ENCODE results near the gene C2orf68. TPM values are rescaled to one million over a fixed set of nuclear protein-coding genes. Genes with fewer than 3 reads are reported as not detected.
"Not testable (repeated sequence)": the region's sequence is repeated elsewhere in the genome, so short reads cannot be mapped to it uniquely, and the experiment has no call there.

C2orf68 gene
- polyA plus RNA-seq, 5 donors = 64.7 to 84.1 (median 78.8) TPM

DNA sequence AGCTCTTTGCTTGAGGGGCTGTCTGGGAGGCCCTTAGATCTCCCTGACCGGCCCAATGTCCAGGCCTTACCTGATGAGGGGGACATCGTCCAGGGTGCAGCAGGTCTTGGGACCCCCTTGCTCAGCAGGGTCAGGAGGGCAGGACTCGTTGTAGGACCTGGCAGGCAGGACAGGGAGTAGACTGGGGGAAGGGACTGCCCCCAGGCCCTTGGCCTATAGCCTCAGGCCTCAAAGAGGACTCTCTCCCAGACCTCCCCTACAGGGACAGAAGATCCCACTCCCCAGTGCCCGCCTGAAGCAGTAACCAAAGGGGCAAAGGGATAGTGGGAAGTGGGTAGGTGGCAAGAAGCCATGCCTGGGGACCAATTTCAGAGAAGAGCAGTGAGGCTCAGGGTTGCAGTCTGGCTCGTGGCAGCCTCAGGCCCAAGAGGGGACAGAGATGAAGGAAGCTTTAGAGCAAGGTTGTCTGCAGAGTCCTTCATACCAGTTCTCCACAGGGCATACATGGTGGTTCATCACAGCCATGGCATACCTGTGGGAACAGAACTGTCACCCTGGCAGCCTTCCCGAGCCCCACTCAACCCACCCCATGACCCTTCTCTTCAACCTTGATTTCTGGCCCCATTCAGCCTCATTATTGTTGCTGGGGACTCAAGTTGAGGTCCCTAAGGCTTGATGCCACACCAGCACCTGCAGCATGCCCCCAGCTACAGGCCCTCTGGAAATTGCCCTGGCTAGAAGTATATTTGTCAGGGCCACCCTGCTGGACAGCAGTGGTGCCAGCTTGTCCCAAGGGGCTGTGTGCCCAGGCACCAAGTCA is 10.7 kb downstream of the C2orf68 start:
- no peak for DNase-seq

- no peak for DNase-seq
Observed at GRCh38 chr2:85600235-85600575, 11.7 kb downstream of the C2orf68 start.

DNA sequence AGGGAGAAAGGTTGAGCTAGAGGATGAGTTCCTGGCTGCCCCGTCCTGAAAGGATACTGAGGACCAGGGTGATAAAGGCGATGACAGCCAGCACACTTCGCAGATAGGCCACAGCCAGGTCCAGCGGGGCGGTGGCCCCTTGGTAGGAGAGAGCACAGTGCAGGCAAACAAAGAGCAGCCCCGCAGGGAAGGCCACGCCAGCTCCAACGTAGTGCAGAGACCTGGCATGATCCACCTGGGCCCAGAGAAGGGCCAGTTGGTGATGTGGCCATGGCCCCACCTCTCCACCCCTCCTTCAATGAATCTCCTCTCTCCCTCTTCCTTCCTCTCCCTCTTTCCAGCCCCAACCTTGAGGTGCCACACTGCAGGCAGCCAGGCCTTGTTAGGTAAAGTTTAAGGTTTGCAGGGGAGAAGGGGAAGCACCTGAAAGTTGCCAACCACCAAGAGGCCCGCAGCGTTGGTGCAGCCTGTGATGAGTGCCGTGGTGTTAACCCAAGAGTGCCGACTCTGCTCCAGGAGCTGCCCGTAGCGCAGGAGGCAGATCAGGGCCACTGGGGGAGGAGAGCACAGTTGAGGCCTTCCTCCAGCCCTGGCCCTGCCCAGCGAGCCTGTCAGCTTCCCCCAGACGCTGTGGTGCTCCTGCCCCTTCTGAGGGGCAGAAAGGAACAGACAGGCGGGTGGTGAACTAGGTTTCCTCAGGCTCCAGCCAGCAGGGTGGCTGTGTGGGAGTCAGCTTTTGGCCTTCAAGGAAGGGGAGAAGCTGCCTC is 12.2 kb downstream of the C2orf68 start:
- no peak for DNase-seq

GRCh38 chr2:85598594-85599340 is 13.1 kb downstream of the C2orf68 start:
- DNase-seq = no peak

GRCh38 chr2:85597241-85597640 is 14.6 kb downstream of the C2orf68 start:
- no peak for DNase-seq

GRCh38 chr2:85596486-85597143 is 15.3 kb downstream of the C2orf68 start:
- DNase-seq = no peak

DNA sequence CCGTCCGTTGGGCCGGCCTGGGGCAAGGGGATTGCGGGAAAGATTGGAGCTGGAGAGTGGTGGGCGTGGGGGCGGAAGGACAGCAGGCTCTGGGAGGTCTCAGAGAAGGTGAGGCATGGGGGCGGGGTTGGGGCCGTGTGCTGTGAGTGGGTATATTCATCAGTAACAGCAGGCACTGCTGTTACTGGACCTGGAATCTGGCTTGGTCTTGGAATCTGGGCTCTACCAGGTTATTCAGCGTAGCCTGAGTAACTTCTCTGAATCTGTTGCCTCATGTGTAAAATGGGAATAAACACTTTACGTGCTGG is 15.9 kb downstream of the C2orf68 start:
- no peak for DNase-seq

GRCh38 chr2:85595301-85596025 is 16.4 kb downstream of the C2orf68 start, which contains the start of gene RNF181:
TSS of gene RNF181 (plus strand) at chr2:85595745. CDS start at chr2:85595764, 19 bp downstream.
- peak; percentile 95 to 97 for DNase-seq

DNA sequence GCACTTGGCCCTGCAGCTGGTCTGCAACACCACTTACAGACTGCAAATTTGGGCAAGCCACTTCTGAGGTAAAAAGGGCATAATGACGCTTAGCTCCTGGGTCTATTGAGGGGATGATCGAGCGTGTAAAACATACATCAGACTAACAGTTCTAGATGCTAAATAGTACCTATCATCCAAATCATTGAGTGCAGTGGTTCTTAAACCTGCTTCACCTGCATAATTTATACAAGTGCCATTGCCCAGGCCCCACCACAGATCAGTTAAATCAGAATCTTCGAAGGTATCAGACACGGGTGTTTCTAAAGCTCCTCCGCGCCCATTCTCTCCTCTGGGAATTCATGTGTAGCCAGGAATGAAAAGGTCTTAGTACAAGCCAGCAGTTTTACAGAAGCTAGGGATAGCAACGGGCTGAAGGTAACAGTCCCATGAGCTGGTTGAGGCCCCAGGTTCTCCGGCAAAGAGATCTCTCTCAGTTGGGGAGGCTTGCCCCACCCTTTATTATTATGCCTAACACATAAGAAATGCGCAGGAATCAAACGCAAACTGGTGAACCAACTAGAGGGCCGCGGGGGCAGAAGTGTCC is 17.1 kb downstream of the C2orf68 start:
- no peak for DNase-seq

DNA sequence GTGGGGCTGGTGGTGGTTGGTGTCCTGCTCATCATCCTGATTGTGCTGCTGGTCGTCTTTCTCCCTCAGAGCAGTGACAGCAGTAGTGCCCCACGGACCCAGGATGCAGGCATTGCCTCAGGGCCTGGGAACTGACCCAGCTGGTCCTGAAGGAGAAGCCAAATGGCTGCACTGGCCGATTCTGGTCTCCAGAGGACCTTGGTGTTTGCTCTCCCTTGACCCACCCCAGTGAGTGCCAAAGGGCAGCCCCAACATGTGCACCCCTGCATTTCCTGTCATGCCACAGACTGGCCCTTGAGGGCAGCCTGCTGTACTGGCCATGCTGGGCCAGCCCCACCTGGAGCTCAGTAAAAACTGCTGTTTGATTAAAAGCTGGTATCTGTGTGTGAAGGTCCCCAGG is 18.8 kb downstream of the C2orf68 start:
- no peak for DNase-seq

DNA sequence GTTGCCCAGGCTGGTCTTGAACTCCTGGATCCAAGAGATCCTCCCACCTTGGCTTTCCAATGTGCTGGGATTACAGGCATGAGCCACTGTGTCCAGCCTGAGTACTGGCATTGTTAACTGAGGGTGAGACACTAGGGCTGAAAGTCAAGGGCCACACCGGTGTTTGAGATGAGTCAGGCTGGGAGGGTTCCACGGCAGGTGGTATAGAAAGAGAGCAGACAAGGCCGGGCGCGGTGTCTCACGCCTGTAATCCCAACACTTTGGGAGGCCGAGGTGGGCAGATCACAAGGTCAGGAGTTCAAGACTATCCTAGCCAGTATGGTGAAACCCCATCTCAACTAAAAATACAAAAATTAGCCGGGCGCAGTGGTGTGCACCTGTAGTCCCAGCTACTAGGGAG is 19.6 kb downstream of the C2orf68 start:
- not testable (repeated sequence) for DNase-seq

DNA sequence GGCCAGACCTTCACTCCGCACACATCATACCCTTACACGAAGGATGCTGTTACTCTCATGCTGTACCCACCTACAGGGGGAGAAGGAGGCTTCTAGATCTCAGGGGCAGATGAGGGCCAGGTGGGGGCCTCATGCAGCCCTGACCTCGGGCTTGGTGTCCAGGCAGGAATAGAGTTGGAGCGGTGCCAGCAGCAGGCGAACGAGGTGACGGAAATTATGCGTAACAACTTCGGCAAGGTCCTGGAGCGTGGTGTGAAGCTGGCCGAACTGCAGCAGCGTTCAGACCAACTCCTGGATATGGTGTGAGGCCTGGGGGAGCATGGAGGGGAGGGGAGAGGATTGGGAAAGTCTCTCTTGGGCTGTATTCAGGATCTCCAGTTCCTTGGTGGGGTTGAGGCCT is 20.3 kb downstream of the C2orf68 start:
- no peak for DNase-seq

DNA sequence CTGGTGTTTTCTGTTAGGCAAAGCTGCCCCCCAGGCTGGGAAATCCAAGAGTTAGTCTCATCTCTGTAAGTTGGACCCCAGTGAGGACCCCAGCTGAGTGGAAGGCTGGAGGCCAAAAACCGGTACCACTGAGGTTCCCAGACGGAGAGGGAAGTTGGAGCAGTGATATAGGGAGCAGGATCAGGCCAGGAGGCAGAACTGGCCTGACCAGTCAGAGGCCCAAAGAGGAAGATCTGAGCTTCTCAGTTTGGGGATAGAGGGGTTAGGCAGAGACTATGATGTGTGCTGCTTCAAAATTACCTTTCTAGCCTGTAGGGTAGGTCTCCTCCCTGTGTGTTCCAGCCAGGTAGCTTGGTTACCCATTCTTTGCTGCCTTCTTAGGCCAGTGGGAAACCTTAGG is 20.9 kb downstream of the C2orf68 start:
- no peak for DNase-seq

GRCh38 chr2:85589982-85590791 is 21.7 kb downstream of the C2orf68 start:
- no peak for DNase-seq

DNA sequence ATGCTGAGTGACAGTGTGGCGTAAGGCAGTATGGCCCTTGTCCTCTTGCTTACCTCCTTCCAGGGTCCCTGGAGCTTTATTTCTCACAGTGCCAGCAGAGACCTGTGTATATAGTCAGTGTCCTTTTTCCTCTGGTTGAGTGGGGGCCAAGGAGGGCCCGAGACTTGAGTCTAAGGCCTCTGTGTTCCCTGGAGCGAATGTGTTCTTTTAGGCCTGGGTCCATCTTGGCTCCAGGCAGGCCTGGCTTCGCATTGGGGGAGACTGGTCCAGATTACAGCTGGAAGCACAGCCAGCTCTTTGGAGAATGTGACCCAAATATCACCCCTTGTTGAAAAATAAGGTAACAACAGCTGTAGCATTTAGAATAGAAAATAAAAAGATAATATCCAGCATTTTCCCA is 22.7 kb downstream of the C2orf68 start:
- DNase-seq = no peak

DNA sequence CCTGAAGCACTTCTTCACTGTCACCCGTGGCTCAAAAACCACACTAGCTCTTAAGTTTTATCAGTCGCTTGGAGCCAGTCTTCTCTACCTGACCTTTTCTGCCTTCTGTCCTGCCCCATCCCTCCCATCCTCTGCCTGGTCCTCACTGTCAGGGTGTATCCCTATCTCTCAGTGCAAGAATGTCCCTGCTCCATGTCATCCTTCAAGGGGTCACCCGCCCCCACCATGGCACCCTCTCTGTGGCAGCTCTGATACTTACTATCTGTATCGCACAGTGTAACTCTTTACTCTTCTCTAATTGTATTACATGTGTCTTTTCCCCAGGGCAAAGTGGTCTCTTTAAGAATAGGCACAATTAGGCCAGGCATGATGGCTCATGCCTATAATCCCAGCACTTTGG is 23.2 kb downstream of the C2orf68 start:
- DNase-seq = no peak

DNA sequence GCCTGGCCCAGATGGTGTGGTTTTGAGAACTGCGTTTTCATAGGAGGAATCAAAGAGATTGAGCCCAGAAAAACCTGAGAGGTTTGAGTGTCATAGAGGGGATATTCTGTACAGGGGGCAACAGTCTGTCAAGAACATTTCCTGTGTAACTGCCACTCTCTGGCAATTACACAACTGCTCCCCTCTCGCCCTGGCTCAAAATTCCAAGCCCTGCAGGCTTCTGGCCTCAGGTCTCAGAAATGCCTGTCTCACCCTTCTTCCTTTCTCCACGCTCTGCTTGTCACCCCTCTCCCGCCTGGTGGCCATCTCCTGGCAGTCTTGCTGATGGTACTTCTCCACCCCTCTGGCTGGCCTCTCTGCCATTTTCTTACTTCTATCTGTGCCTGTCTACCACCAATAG is 23.6 kb downstream of the C2orf68 start:
- no peak for DNase-seq

GRCh38 chr2:85585781-85586105 is 26.1 kb downstream of the C2orf68 start:
- DNase-seq = no peak

DNA sequence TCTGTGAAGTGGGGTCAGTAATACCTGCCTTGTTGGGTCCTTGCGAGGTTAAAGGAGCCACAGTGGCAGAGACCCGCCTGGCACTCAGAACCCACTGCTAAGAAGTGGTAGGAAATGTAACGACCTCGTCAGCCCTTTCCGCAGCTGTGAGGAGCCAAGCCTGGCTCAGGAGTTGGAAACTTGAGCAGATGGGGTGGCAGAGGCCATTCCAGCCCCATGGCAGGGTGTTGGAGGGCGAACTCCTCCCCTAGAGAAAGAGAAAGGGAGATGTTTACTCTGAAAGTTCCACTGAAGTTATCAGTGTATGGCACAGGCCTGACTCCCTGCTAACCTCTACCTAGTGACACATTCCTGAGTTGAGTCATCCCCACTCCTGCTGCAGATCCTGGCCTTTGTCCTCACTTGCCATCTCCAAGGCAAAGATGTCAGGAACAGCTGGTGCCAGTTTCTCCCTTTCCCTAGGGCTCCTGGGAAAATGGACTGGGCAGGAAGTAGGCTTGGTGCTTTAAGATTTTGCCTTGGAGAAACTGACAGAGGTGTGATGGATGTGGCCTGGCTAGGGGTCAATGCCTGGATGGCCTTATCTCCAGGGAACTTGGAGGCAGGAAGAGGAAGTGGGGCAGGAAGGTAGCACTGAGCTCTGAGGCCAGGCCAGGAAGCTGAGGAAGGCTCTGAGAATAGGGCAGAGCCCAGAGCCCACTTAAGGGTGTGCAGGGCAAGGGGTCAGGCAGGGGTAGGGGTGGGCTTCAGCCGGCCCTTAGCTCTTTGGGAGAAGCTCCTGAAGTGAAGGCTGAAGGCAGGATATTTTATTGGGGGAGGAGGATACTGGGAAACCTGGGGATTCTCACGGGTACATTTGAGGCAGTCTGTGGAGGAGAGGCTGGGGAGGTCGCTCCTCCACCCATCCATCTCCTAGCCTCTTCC is 26.7 kb downstream of the C2orf68 start:
- DNase-seq = no peak

Measured in right lung (tissue), 5 donors.